GM19035 (cell line): Measurements from ENCODE around the gene RCAN2.
A peak's percentile ranks its signal among the peaks of the same experiment; 100 is the strongest.

Experiments used
- ATAC-seq: cut with Tn5 transposase; IDR thresholded peaks from one replicate; pipeline ENCODE4 v1.9.1; 2021; ENCODE audit not compliant: unreplicated experiment

The RCAN2 gene

DNA sequence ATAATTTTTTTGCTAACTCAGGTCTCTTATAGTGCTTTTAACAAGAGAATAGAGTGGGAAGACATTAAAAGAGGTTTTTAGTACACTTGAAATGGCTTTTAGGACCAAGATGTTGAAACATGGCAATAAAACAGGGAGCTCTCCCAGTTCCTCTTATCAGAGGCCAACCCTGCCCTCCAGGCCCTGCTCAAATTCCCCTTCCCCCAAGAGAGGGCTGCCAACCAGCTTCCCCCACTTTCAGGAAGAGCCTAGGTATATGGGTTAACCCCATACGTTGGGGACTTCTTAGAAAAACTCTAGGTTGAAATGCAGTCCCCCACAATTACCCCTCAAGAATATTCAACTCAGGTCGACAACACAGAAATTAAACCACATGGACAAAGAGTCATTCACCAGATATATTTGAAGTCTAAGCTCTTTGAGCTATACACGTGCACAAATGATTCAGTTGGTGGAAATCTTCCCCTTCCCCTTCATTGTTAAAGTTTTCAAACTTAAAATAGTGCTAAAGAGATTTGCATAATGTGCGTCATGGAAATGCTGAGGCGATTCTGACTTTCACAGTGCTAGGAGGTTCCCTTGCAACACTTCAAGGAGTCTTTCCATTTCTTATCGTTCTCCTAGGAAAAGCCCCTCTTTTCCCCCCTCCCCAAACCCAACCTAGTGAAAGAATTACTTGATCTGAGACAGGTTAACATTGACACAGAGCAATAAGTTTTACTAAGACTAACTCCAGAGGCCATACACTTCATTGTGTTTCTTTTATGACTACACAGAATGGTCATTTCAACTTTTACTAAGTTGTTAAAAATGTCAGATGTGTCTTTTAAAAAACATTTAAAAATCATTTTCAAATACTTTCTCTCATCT is 270.7 kb downstream of the RCAN2 start:
- ATAC-seq = peak; percentile 65

GRCh38 chr6:46219661-46220060 is 271.6 kb downstream of the RCAN2 start:
- no peak for ATAC-seq

GRCh38 chr6:46218457-46218856 is 272.8 kb downstream of the RCAN2 start:
- ATAC-seq = no peak

DNA sequence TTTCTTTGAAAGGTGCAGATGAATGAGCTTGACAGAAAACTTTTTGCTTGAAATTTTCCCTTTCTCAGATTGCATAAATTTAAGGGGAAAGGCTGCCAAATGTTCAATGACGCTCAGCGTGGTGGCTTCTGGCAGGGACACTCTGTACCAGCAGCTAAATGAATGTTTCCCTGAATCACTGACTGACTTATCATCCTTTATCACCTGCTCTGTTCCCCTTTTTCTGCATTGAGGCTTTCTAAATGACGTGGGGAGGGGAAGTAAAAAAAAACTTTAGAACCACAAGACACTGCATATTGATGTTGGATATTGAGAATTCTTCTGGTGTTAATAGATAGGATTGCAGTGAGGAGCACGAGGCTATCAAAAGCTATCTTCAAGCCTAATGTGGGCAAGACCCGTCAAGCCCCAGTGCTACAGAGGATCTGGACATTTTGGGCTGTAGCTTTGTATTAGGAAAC is 273.5 kb downstream of the RCAN2 start:
- peak; percentile 48 for ATAC-seq

DNA sequence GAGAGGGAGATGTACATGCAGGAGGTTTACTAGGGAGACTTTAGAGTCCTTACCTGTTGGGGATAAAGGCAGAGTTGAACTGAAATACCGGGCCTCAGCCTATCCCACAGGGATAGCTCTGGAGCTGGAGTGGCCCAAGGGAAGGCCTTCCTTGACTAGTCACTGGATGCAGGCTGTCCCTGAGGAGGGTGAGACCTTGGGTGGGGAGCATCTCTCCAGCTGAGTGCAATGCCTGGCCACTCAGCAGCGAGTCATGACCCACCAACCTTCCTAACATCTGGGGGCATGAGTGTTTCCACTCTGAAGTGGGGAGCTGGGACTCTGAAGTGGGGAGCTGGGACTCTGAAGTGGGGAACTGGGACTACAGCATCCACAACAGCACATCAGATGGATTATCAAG is 274.4 kb downstream of the RCAN2 start:
- no peak for ATAC-seq

DNA sequence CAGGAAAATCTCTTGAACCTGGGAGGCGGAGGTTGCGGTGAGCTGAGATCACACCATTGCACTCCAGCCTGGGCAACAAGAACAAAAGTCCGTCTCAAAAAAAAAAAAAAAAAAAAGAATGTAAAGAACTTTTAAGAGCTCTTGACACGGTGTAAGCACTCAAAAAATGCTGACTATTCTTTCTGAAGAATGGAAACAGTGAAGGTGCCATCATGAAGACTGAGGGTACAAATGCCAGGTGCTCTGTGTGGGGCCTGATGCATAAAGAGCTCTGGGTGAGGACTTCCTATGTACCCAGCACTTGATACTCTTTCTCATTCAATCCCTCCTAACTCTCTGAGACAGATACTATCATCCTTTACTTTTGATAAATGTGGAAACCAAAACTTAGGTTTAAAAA is 275.5 kb downstream of the RCAN2 start:
- ATAC-seq = no peak

- ATAC-seq = no peak
Observed at GRCh38 chr6:46215213-46215612, 276.0 kb downstream of the RCAN2 start.

- ATAC-seq = no peak
Observed at GRCh38 chr6:46211917-46212316, 279.3 kb downstream of the RCAN2 start.

DNA sequence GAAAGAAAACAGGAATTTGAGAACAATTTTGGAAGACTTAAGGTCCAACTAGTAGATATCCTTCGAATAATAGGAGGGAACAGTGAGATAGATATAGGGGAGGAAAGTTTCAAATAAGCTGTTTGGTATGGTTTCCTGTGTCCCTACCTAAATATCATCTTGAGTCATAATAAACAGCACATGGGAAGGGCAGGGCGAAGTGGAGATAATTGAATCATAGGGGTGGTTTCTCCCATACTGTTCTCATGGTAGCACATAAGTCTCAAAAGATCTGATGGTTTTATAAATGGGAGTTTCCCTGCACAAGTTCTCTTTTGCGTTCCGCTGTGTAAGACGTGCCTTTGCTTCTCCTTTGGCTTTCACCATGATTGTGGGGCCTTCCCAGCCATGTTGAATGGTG is 281.0 kb downstream of the RCAN2 start:
- no peak for ATAC-seq

DNA sequence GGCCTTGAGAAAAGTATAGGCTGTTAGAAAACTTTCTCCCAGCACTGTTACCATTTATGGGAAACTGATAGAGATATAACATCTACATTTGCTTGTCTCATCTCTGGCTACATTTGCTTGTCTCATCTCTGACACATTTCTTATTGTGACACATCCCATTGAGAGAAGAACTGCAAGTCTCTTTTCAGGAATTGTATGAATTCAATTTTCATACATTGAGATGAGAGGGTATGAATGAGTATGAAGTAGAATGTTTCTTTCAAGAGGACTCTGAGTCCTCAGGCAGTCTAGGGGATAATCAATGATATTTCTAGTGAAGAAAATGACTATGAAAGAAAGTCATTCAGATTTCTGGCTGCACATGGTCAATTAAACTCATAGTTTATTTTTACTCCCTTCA is 282.9 kb downstream of the RCAN2 start:
- no peak for ATAC-seq

- ATAC-seq = no peak
Observed at GRCh38 chr6:46207174-46207573, 284.1 kb downstream of the RCAN2 start.

GRCh38 chr6:46204880-46205650 is 286.2 kb downstream of the RCAN2 start:
- no peak for ATAC-seq

GRCh38 chr6:46203391-46204177 is 287.7 kb downstream of the RCAN2 start:
- no peak for ATAC-seq

GRCh38 chr6:46201702-46202101 is 289.5 kb downstream of the RCAN2 start:
- no peak for ATAC-seq

DNA sequence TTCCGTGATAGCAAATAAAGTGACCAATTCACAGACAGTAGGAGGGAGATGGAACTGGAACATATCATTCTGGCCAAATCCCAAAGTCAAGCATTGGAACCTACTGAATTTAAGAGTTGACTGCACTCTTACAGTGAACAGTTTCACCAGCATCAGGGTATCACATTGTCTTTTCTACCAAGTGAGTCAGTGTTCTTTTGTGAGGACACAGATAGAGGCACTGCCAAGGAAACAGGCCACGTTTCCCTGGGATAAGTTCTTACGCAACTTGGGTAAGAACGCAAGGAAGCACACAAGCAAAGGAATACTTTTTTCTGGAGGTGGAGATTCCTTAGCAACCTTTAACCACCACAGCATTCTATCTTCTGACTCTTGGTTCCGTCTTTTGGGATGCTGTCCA is 291.9 kb downstream of the RCAN2 start:
- ATAC-seq = no peak

DNA sequence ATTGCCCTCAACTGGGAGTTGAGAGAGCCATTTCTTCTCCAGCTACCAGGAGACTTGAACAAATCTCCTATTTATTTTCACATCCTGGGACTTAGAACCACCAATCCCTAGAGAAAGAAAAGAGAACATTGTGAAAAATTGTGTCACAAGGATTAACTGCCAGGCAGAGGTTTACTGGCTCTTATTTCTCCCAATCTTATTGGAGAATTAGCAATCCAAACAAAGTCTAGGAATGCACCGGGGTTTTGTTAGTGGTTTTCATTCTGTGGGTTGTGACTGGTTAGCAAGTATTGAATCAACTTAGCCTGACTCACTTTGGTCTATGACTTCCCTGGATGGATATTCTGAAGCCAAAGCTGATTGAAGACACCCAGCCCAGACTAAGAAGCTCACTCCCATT is 299.3 kb downstream of the RCAN2 start:
- ATAC-seq = no peak

GRCh38 chr6:46190889-46191288 is 300.4 kb downstream of the RCAN2 start:
- ATAC-seq = no peak

GRCh38 chr6:46189726-46190125 is 301.5 kb downstream of the RCAN2 start:
- ATAC-seq = no peak

DNA sequence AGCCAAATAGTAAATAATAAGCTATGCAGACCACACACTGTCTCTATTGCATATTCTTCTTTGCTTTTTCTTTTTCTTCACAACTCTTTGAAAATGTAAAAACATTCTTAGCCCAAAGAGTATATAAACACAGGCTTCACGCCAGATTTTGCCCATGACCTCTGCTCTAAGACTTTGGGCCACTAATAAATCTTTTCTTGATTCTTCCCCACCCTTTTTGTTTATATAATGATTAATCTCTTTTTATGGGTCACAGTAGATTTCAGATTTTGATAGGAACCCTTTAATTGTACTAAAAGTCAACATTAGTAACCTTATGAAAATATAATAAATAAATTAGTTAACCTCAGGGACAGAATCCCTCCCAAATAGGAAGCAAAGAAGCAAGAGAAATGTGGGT is 304.7 kb downstream of the RCAN2 start:
- no peak for ATAC-seq

- ATAC-seq = no peak
Observed at GRCh38 chr6:46184114-46184513, 307.1 kb downstream of the RCAN2 start.

DNA sequence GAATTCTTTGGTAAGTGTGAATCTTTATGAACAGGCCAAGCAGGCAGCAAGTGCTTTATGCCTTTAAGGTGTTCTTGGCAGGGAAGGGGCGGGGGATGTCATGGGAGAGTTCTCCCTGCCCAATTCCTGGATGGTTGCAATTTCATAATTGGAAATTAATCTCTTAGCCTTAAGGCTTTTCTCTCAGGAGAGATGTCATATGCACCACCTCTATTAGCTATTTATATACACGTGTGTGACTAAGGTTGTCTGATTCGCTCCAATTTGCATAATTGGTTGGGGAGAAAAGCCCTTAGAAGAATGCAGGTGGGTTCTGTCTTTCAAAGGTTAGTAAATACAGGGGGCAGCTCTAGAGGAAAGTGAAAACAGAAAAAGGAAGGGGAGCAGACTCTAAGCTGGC is 315.3 kb downstream of the RCAN2 start:
- ATAC-seq = peak; percentile 51
